Stomach (tissue), 9 donors: ENCODE measurements around the gene MYO1E. TPM values are rescaled to one million over a fixed set of nuclear protein-coding genes. Genes with fewer than 3 reads are reported as not detected.

Experiments used
- DNase-seq, 2 donors: peaks; one replicate each; pipeline versions ENCODE4 v3.0.0 to v3.0.0-alpha.2; 2013 to 2019
- H3K27ac ChIP-seq, 5 donors: fragments of 200-600 bp in 4 of 5; sonication (generic) in 4 of 5; one replicate each; pipeline ENCODE4 v1.5.1; 2013 to 2019; ENCODE audit warnings: mild to moderate bottlenecking in 1 of 5, moderate library complexity in 1 of 5
- H3K27me3 ChIP-seq, 3 donors: fragments of 200-600 bp; sonication (generic); one replicate each; pipeline ENCODE4 v1.5.1; 2017 to 2019; ENCODE audit warnings: mixed run types in 1 of 3
- H3K36me3 ChIP-seq, 4 donors: fragments of 200-600 bp; sonication (generic); 1 replicate in 3 of 4; 2 replicates in 1 of 4; pipeline ENCODE4 v1.5.1; 2016 to 2019
- H3K4me1 ChIP-seq, 4 donors: fragments of 200-600 bp; sonication (generic); one replicate each; pipeline ENCODE4 v1.5.1; 2016 to 2019
- H3K4me3 ChIP-seq, 4 donors: fragments of 200-600 bp; sonication (generic) in 3 of 4; one replicate each; pipeline ENCODE4 v1.5.1; 2016 to 2019; ENCODE audit warnings: mild to moderate bottlenecking in 1 of 4
- H3K9me3 ChIP-seq, 4 donors: fragments of 200-600 bp; sonication (generic); one replicate each; pipeline ENCODE4 v1.5.1; 2016 to 2019
- CTCF ChIP-seq, 7 experiments: fragments of 450-650 bp in 4 of 7; fragments of 200-600 bp in 3 of 7; sonication (generic) in 3 of 7; IDR thresholded peaks; one replicate each; pipeline ENCODE4 v1.5.1; 2016 to 2019; ENCODE audit warnings: antibody characterized with exemption in 7 of 7, control low read depth in 2 of 7, mild to moderate bottlenecking in 1 of 7
- EP300 ChIP-seq: sonication (generic); formaldehyde crosslinking; IDR thresholded peaks from one replicate; pipeline ENCODE4 v1.6.1; 2017; ENCODE audit warnings: antibody characterized with exemption
- POLR2A ChIP-seq, 4 donors: fragments of 450-650 bp; IDR thresholded peaks; one replicate each; pipeline ENCODE4 v1.6.1; 2016; ENCODE audit warnings: antibody characterized with exemption in 4 of 4, control low read depth in 2 of 4, mild to moderate bottlenecking in 1 of 4, moderate library complexity in 1 of 4
- POLR2AphosphoS5 ChIP-seq, 3 donors: sonication (generic); formaldehyde crosslinking; IDR thresholded peaks; one replicate each; pipeline ENCODE4 v1.6.1; 2016; ENCODE audit warnings: antibody characterized with exemption in 3 of 3
- WGBS, 5 donors: extraction: QIAGEN DNeasy Blood & Tissue Kit in 3 of 5; methylation state at CpG; one replicate each; pipeline versions ENCODE4 v1.1.5 to v1.1.7; 2013 to 2018; 5-methylcytosine and 5-hydroxymethylcytosine counted together
- intact Hi-C: fragments of 100-400 bp; cut with DNase I; formaldehyde crosslinking; loops from one replicate; pipeline ENCODE4 v1.15.1; 2023; ENCODE audit warnings: low total_unique reads
- polyA plus RNA-seq, 3 donors: library from polyadenylated mRNA; stranded (reverse); fragments of 200-250 nt; gene quantifications; one replicate each; pipeline ENCODE4 v1.2.3, GENCODE V29; 2013
- total RNA-seq, 5 donors: library from RNA; depleted of rRNA; stranded (reverse); fragments of >200 nt; gene quantifications; one replicate each; pipeline versions ENCODE4 v1.1.0 to v1.2.3, GENCODE V29; 2014 to 2016
- donor health status: healthy with polysubstance abuse.
- donor health status: Bipolar disorder and iron deficiency.
- donor health status: healthy.

Gene MYO1E
- total and polyA plus RNA-seq, 8 donors = 15.1 to 380 (median 46.3) TPM

- H3K9me3 ChIP-seq = no peaks in the 10 kb centered on the region
- H3K27ac ChIP-seq = no peak overlapping the region
- WGBS, 5 donors = 74 to 91% (median 80%) methylated on average over 5 of the region's 5 CpGs
Observed at GRCh38 chr15:59221511-59222505, 150.9 kb downstream of the MYO1E start.

DNA sequence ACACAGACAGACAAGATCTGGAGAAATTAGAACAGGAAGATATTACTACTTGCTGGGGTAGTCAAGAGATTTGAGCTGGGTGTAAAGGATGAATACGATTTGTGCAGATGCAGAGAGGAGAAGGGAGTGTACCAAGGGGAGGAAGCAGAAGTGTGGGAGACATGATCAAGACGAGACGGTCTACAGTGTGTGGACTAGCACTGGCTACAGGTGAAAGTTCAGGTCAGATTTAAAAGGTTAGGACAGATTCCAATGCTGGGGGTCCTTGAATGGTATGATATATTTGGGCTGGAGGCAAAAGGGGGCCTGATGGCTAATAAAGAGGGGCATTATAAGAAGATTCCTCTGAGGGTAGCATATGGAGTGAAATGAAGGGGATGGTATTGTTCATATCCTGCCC lies 154.0 kb downstream of the MYO1E start:
- no peak for DNase-seq
- TF ChIP-seq CTCF (IDR thresholded peaks at IDR 0.05) (no peak), POLR2A (IDR thresholded peaks at IDR 0.05) (no peak), EP300 (no peak), POLR2AphosphoS5 (IDR thresholded peaks at IDR 0.05) (no peak)
- peaks cover 6 to 91% (median 82%) of the 10 kb centered on the region in 4 donors for H3K36me3 ChIP-seq
- peaks cover 0 to under 1% (median 0%) of the 10 kb centered on the region in 4 donors for H3K4me1 ChIP-seq
- H3K27me3 ChIP-seq = no peaks in the 10 kb centered on the region
- intact Hi-C loops = no loop called here
- no peak overlapping the region for H3K27ac ChIP-seq
- WGBS, 5 donors = 78 to 95% (median 87%) methylated on average over 3 of the region's 3 CpGs
- H3K4me3 ChIP-seq = no peak overlapping the region
- no peaks in the 10 kb centered on the region for H3K9me3 ChIP-seq

More at GRCh38 chr15:59221511-59222505, 150.9 kb downstream of the MYO1E start:
- H3K27me3 ChIP-seq = no peaks in the 10 kb centered on the region
- H3K4me1 ChIP-seq = peaks cover 0 to 10% (median 0%) of the 10 kb centered on the region in 4 donors
- intact Hi-C loops = no loop called here
- H3K36me3 ChIP-seq = peaks cover 0 to 83% (median 74%) of the 10 kb centered on the region in 4 donors
- no peak for DNase-seq
- TF ChIP-seq POLR2AphosphoS5 (IDR thresholded peaks at IDR 0.05) (no peak), POLR2A (IDR thresholded peaks at IDR 0.05) (no peak), EP300 (no peak), CTCF (IDR thresholded peaks at IDR 0.05) (no peak)
- no peak overlapping the region for H3K4me3 ChIP-seq

GRCh38 chr15:59217876-59218498 lies 154.7 kb downstream of the MYO1E start:
- H3K36me3 ChIP-seq = peaks cover 11 to 91% (median 82%) of the 10 kb centered on the region in 4 donors
- H3K4me1 ChIP-seq = no peaks in the 10 kb centered on the region
- H3K27ac ChIP-seq = no peak overlapping the region
- TF ChIP-seq POLR2AphosphoS5 (IDR thresholded peaks at IDR 0.05) (no peak), CTCF (IDR thresholded peaks at IDR 0.05) (no peak), POLR2A (IDR thresholded peaks at IDR 0.05) (no peak), EP300 (no peak)
- H3K4me3 ChIP-seq = no peak overlapping the region
- WGBS, 5 donors = 93 to 97% (median 94%) methylated on average over 14 of the region's 14 CpGs
- DNase-seq = no peak
- no peaks in the 10 kb centered on the region for H3K9me3 ChIP-seq
- no peaks in the 10 kb centered on the region for H3K27me3 ChIP-seq
- intact Hi-C loops = no loop called here

DNA sequence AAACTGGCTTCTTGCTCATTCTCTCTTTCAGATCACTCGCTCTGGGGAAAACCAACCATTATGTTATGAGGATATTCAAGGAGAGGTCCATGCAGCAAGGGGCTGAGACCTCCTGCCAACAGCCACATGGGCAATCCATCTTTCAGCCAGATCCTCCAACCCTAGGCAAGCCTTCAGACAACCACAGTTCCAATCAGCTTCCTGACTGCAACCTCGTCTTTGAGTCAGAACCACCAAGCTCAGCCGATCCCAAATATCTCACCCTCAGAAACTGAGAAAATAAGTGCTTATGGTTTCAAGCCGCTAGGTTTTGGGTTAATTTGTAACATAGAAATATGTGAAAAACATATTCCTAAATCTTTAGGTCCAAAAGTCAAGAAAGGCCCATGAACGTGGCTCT lies 155.8 kb downstream of the MYO1E start:
- H3K9me3 ChIP-seq = no peaks in the 10 kb centered on the region
- no peak overlapping the region for H3K4me3 ChIP-seq
- H3K4me1 ChIP-seq = no peaks in the 10 kb centered on the region
- TF ChIP-seq POLR2AphosphoS5 (IDR thresholded peaks at IDR 0.05) (no peak), EP300 (no peak), POLR2A (IDR thresholded peaks at IDR 0.05) (no peak), CTCF (IDR thresholded peaks at IDR 0.05) (no peak)
- H3K36me3 ChIP-seq = peaks cover 11 to 91% (median 82%) of the 10 kb centered on the region in 4 donors
- intact Hi-C loops = no loop called here
- DNase-seq = no peak
- no peak overlapping the region for H3K27ac ChIP-seq
- no peaks in the 10 kb centered on the region for H3K27me3 ChIP-seq
- WGBS, 5 donors = 87 to 95% (median 94%) methylated on average over 5 of the region's 5 CpGs
